IgD-negative memory B cell (primary cell): ENCODE data around the gene RPL7A. TPM values are rescaled to one million over a fixed set of nuclear protein-coding genes. Genes with fewer than 3 reads are reported as not detected.

ENCODE experiments used
- H3K27ac Mint-ChIP-seq, 3 donors: one replicate each; pipeline ENCODE4 v1.8.0; 2020 to 2022; ENCODE audit warnings: mild to moderate bottlenecking in 3 of 3, mixed read lengths in 3 of 3, moderate library complexity in 1 of 3
- H3K27me3 Mint-ChIP-seq: one replicate; pipeline ENCODE4 v1.8.0; 2021; ENCODE audit warnings: mixed read lengths
- H3K36me3 Mint-ChIP-seq: one replicate; pipeline ENCODE4 v1.8.0; 2020; ENCODE audit warnings: mild to moderate bottlenecking, mixed read lengths
- H3K4me1 Mint-ChIP-seq, 3 donors: one replicate each; pipeline ENCODE4 v1.8.0; 2020 to 2022; ENCODE audit warnings: mixed read lengths in 3 of 3, mild to moderate bottlenecking in 1 of 3
- H3K4me3 Mint-ChIP-seq, 4 donors: one replicate each; pipeline ENCODE4 v1.8.0; 2020 to 2022; ENCODE audit warnings: mild to moderate bottlenecking in 4 of 4, mixed read lengths in 4 of 4, moderate library complexity in 3 of 4
- H3K9me3 Mint-ChIP-seq, 3 donors: one replicate each; pipeline ENCODE4 v1.8.0; 2020 to 2021; ENCODE audit warnings: mixed read lengths in 3 of 3, mild to moderate bottlenecking in 1 of 3
- polyA plus RNA-seq: library from polyadenylated mRNA; unstranded; fragments of 300-500 nt; fragmentation: Illumina TruSeq; gene quantifications from one replicate; pipeline ENCODE4 v1.2.3, GENCODE V29; 2021

Gene RPL7A
- polyA plus RNA-seq, 1 donor from 2014 or later = 1,229 TPM

DNA sequence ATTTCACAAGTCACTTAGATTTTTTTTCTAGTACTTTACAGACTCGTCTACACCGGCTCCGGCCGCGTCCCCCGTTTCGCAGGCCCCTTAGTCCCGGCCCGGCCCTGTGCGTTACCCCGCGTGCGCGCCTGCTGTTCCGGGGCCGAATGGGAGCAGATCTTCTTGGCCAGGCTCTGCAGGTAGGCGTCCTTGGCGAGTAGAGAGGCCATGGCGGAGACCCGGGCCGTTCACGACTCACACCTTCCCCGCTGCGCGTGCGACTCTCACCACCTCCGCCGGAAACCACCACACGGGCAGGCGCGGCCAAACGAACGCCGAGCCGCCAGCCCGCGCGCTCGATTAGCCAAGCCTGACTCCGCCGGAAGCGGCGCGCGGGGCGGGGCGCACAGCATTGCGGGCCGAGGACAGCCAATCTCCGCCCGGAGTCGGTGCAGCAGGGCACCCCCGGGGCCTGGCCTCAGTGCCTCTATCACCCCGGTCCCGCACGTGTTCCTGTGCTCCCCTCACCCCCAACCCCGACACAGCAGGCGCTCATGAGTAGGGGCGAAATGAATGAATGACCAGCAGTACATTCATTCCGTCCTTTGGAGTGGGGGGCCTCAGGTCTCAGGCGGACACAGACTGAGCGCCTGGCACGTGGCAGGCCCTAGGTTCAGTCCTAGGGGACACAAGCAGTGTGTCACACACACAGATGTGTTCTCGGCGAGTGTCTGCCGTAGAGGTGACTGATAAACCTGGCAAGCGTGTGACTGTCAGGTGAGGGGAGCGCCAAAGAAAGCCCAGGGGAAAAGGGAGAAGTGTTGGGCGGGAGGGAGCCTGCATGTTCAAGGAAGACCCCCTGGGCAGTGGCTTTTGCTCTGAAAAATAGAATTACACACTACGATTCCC is 11.8 kb upstream of the RPL7A start, which contains the start of gene SURF6:
Gene SURF6 (minus strand): TSS at position 265 of the 888 bp plus-strand sequence. CDS start 56 bp downstream, at position 209.
- Mint-ChIP-seq H3K4me3 (peak within 1 kb of the TSS; percentile 97 to 99 (median 98)), H3K27me3 (no peaks in the 10 kb centered on the region), H3K27ac (peak within 1 kb of the TSS; percentile 80 to 94 (median 89)), H3K9me3 (no peaks in the 10 kb centered on the region), H3K4me1 (peaks cover 29 to 34% (median 32%) of the 10 kb centered on the region in 3 donors), H3K36me3 (peaks cover 12% of the 10 kb centered on the region)

DNA sequence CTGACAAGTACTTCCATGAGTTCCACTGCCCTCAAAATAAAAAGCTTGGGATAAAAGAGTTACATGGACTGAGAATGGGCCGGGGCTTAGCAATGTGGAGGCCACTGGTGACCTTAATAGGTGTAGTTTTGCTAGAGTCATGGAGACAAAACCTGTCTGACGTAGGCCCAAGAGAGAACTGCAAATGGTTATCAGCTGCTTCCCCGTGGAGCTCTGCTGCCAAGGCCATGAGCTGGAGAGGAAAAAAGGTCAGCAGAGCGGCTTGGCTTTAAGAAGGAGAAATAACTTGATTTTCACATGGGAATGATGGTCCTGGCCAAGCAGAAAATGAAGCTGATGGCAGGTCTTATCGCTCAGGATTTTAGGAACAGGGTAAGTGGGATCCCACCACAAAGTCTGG is 8.4 kb upstream of the RPL7A start:
- peaks cover 32 to 38% (median 36%) of the 10 kb centered on the region in 3 donors for H3K4me1 Mint-ChIP-seq
- no peaks in the 10 kb centered on the region for H3K9me3 Mint-ChIP-seq
- peaks cover 13% of the 10 kb centered on the region for H3K36me3 Mint-ChIP-seq
- peak overlapping the region in 3 of 4 donors; percentile 84 to 92 (median 85) for H3K4me3 Mint-ChIP-seq
- H3K27ac Mint-ChIP-seq = peak overlapping the region; percentile 41 to 93 (median 80)
- no peaks in the 10 kb centered on the region for H3K27me3 Mint-ChIP-seq

- Mint-ChIP-seq H3K9me3 (no peaks in the 10 kb centered on the region), H3K4me3 (peak overlapping the region; percentile 59 to 92 (median 82)), H3K27ac (peak overlapping the region; percentile 80 to 93 (median 89)), H3K27me3 (no peaks in the 10 kb centered on the region), H3K36me3 (peaks cover 13% of the 10 kb centered on the region), H3K4me1 (peaks cover 29 to 36% (median 36%) of the 10 kb centered on the region in 3 donors)
These were observed 7.8 kb upstream of the RPL7A start for GRCh38 chr9:133340256-133340655.

GRCh38 chr9:133340916-133341315 is 7.1 kb upstream of the RPL7A start:
- Mint-ChIP-seq H3K4me3 (peak overlapping the region; percentile 32 to 92 (median 72)), H3K27me3 (no peaks in the 10 kb centered on the region), H3K9me3 (no peaks in the 10 kb centered on the region), H3K36me3 (peaks cover 13% of the 10 kb centered on the region), H3K27ac (peak overlapping the region; percentile 14 to 93 (median 89)), H3K4me1 (peaks cover 22 to 34% (median 33%) of the 10 kb centered on the region in 3 donors)

DNA sequence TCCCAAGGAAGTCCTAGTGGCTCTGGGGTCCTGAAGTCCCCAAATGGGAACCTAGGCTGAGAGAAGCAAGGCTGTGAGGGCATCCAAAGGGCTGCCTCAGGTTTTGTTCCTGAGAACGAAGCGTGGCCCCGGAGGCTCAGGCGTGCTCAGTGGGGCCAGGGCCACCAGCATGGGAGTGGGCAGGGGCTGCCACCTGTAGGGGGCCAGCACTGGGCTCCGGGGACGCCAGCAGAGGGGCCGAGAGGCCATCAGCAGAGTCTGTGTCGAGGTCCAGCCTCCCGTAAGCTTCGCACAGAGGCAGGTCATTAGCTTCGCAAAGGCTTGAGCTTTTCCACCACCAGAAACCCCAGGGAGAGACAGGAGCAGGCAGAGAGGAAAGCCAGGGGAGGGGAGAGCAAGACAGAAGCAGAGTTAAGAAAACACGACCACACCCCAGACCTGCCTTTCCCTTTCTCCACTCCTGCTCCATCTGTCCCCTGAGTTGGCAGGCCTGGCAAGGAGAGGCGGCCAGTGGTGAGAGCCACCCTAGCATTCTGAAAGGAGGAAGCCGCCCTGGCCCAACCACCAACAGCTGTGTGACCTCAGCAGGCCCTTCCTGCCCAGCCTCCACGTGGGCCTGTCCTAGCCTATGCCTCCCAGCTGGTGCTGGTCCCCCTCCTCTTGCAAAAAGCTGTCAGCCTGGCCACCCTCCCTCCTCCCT is 6.5 kb upstream of the RPL7A start:
- no peaks in the 10 kb centered on the region for H3K9me3 Mint-ChIP-seq
- peaks cover 13% of the 10 kb centered on the region for H3K36me3 Mint-ChIP-seq
- H3K4me3 Mint-ChIP-seq = peak overlapping the region in 2 of 4 donors; percentile 83 to 92
- peak overlapping the region in 2 of 3 donors; percentile 25 to 93 for H3K27ac Mint-ChIP-seq
- H3K27me3 Mint-ChIP-seq = no peaks in the 10 kb centered on the region
- peaks cover 17 to 38% (median 34%) of the 10 kb centered on the region in 3 donors for H3K4me1 Mint-ChIP-seq

DNA sequence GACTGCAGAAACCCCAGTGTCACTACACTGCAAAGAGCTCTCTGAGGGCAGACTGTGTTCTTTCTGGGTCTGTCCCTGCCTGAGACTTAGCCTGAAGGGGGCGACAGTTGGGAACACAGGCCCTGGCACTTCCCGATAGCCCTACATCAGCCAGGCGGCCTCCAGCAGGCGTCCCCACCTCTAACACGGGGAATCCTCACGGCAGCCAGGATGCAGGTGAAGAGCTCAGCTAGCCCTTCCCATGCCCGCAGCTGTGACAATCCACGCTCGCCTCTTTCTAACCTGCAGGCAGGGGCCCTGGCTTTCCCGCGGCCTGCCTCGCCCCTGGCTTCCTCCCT is 6.0 kb upstream of the RPL7A start:
- Mint-ChIP-seq H3K27me3 (no peaks in the 10 kb centered on the region), H3K36me3 (peaks cover 13% of the 10 kb centered on the region), H3K9me3 (no peaks in the 10 kb centered on the region), H3K27ac (peak overlapping the region in 2 of 3 donors; percentile 25 to 93), H3K4me3 (peak overlapping the region in 3 of 4 donors; percentile 58 to 83 (median 59)), H3K4me1 (peaks cover 17 to 43% (median 40%) of the 10 kb centered on the region in 3 donors)

GRCh38 chr9:133342570-133342969 is 5.4 kb upstream of the RPL7A start:
- Mint-ChIP-seq H3K4me1 (peaks cover 17 to 45% (median 41%) of the 10 kb centered on the region in 3 donors), H3K9me3 (no peaks in the 10 kb centered on the region), H3K27me3 (no peaks in the 10 kb centered on the region), H3K4me3 (peak overlapping the region in 2 of 4 donors; percentile 27 to 58), H3K36me3 (peaks cover 13% of the 10 kb centered on the region), H3K27ac (no peak overlapping the region)

GRCh38 chr9:133344071-133344470 is 3.9 kb upstream of the RPL7A start:
- Mint-ChIP-seq H3K27me3 (no peaks in the 10 kb centered on the region), H3K4me1 (peaks cover 28 to 51% (median 43%) of the 10 kb centered on the region in 3 donors), H3K9me3 (no peaks in the 10 kb centered on the region), H3K27ac (no peak overlapping the region), H3K4me3 (peak overlapping the region in 2 of 4 donors; percentile 58 to 81), H3K36me3 (peaks cover 13% of the 10 kb centered on the region)

GRCh38 chr9:133344979-133345378 is 3.0 kb upstream of the RPL7A start:
- Mint-ChIP-seq H3K36me3 (peaks cover 15% of the 10 kb centered on the region), H3K4me1 (peaks cover 25 to 48% (median 41%) of the 10 kb centered on the region in 3 donors), H3K4me3 (peak overlapping the region in 2 of 4 donors; percentile 43 to 58), H3K27ac (no peak overlapping the region), H3K9me3 (no peaks in the 10 kb centered on the region), H3K27me3 (no peaks in the 10 kb centered on the region)

GRCh38 chr9:133345596-133345995 is 2.4 kb upstream of the RPL7A start:
- Mint-ChIP-seq H3K9me3 (no peaks in the 10 kb centered on the region), H3K27me3 (no peaks in the 10 kb centered on the region), H3K4me3 (peak overlapping the region in 1 of 4 donors; percentile 88), H3K4me1 (peaks cover 19 to 42% (median 35%) of the 10 kb centered on the region in 3 donors), H3K36me3 (peaks cover 9% of the 10 kb centered on the region), H3K27ac (no peak overlapping the region)

- peaks cover 14 to 36% (median 30%) of the 10 kb centered on the region in 3 donors for H3K4me1 Mint-ChIP-seq
- peak overlapping the region; percentile 87 to 99 (median 93) for H3K27ac Mint-ChIP-seq
- H3K36me3 Mint-ChIP-seq = peaks cover 6% of the 10 kb centered on the region
- H3K27me3 Mint-ChIP-seq = no peaks in the 10 kb centered on the region
- peak overlapping the region; percentile 87 to 96 (median 91) for H3K4me3 Mint-ChIP-seq
- no peaks in the 10 kb centered on the region for H3K9me3 Mint-ChIP-seq
These were observed 1.8 kb upstream of the RPL7A start for GRCh38 chr9:133346021-133346785.

DNA sequence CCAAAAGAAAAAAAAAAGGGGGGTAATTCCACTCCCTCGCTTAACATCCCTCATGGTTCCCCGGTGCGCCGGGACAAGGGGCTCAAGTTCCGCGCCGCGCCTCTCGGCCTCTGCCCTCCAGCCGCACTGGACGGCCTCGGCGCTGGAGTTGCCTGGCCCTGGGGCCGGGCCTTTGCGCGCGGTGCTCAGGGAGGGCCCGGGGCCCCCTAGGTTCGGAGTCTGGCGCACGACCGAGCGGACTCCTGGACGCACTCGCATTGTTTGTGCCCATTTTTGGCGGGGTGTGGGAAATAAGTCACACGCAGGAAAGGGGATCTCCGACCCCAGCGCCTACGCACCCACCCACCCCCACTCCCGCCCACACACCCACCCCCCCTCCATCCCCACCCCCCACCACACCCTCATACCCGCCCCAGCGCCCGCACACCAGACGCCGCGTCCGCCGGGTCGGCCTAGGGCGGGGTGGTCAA is 468 bp upstream of the RPL7A start:
- Mint-ChIP-seq H3K9me3 (no peaks in the 10 kb centered on the region), H3K36me3 (peaks cover 5% of the 10 kb centered on the region), H3K27me3 (no peaks in the 10 kb centered on the region), H3K4me1 (peaks cover 17 to 28% (median 25%) of the 10 kb centered on the region in 3 donors), H3K4me3 (peak overlapping the region; percentile 95 to 100 (median 98)), H3K27ac (peak overlapping the region; percentile 87 to 99 (median 98))

GRCh38 chr9:133348718-133349573 is 928 bp downstream of the RPL7A start:
- H3K4me3 Mint-ChIP-seq = peak overlapping the region; percentile 95 to 100 (median 98)
- H3K27me3 Mint-ChIP-seq = no peaks in the 10 kb centered on the region

More at GRCh38 chr9:133348718-133349573, 928 bp downstream of the RPL7A start:
- H3K9me3 Mint-ChIP-seq = no peaks in the 10 kb centered on the region
- H3K4me1 Mint-ChIP-seq = peaks cover 17 to 31% (median 23%) of the 10 kb centered on the region in 3 donors
- peak overlapping the region; percentile 85 to 98 (median 97) for H3K27ac Mint-ChIP-seq
- H3K36me3 Mint-ChIP-seq = peaks cover 5% of the 10 kb centered on the region
